Liver (tissue), 9 donors: ENCODE measurements around the gene SERINC5. TPM values are rescaled to one million over a fixed set of nuclear protein-coding genes. Genes with fewer than 3 reads are reported as not detected.

Experiments used
- DNase-seq: peaks from one replicate; pipeline ENCODE4 v3.0.0-alpha.2; 2017; ENCODE audit warnings: low spot score
- H3K27ac ChIP-seq, 2 donors: one replicate each; pipeline ENCODE4 v1.7.0; 2013; ENCODE audit warnings: inconsistent platforms in 2 of 2, low read length in 2 of 2, control low read depth in 1 of 2, low read depth in 1 of 2, mild to moderate bottlenecking in 1 of 2
- H3K27me3 ChIP-seq, 4 donors: one replicate each; pipeline versions ENCODE4 v1.6.1 to v1.7.0; 2013; ENCODE audit warnings: low read length in 3 of 4, inconsistent platforms in 1 of 4, mild to moderate bottlenecking in 1 of 4, moderate library complexity in 1 of 4; ENCODE audit not compliant: control insufficient read depth in 4 of 4, insufficient read depth in 4 of 4
- H3K36me3 ChIP-seq, 4 donors: one replicate each; pipeline versions ENCODE4 v1.6.1 to v1.7.0; 2013; ENCODE audit warnings: low read length in 3 of 4, mild to moderate bottlenecking in 3 of 4, low read depth in 1 of 4, moderate library complexity in 1 of 4; ENCODE audit not compliant: control insufficient read depth in 4 of 4, insufficient read depth in 3 of 4
- H3K4me1 ChIP-seq, 4 donors: one replicate each; pipeline versions ENCODE4 v1.6.1 to v1.7.0; 2013; ENCODE audit warnings: low read length in 3 of 4, mild to moderate bottlenecking in 3 of 4, moderate library complexity in 1 of 4; ENCODE audit not compliant: control insufficient read depth in 4 of 4, insufficient read depth in 4 of 4
- H3K4me3 ChIP-seq, 3 donors: one replicate each; pipeline versions ENCODE4 v1.6.1 to v1.7.0; 2013; ENCODE audit warnings: low read length in 3 of 3, control low read depth in 1 of 3, low read depth in 1 of 3, mild to moderate bottlenecking in 1 of 3
- H3K9ac ChIP-seq, 2 donors: one replicate each; pipeline ENCODE4 v1.7.0; 2013; ENCODE audit warnings: low read length in 2 of 2, mild to moderate bottlenecking in 2 of 2, moderate library complexity in 2 of 2, control low read depth in 1 of 2, low read depth in 1 of 2
- H3K9me3 ChIP-seq, 4 donors: one replicate each; pipeline versions ENCODE4 v1.6.1 to v1.7.0; 2013; ENCODE audit warnings: low read length in 3 of 4; ENCODE audit not compliant: control insufficient read depth in 4 of 4
- ATF3 ChIP-seq: IDR thresholded peaks from 2 replicates; pipeline ENCODE4 v1.6.1; 2016; ENCODE audit warnings: antibody characterized with exemption
- CTCF ChIP-seq: fragments of 150-350 bp; IDR thresholded peaks from 2 replicates; pipeline ENCODE4 v1.5.1; 2017; ENCODE audit warnings: improper control_type of control experiment, low read depth, low read length; ENCODE audit not compliant: missing input control
- EGR1 ChIP-seq, 2 donors: IDR thresholded peaks; 2 replicates each; pipeline ENCODE4 v1.6.1; 2016 to 2018; ENCODE audit warnings: antibody characterized with exemption in 2 of 2, low read depth in 2 of 2
- HNF4A ChIP-seq, 2 donors: conservative IDR thresholded peaks; 2 replicates each; pipeline ENCODE4 v1.6.1; 2016; ENCODE audit warnings: antibody characterized with exemption in 2 of 2, mild to moderate bottlenecking in 2 of 2
- HNF4G ChIP-seq: IDR thresholded peaks from 2 replicates; pipeline ENCODE4 v1.6.1; 2016; ENCODE audit warnings: antibody characterized with exemption
- JUND ChIP-seq, 2 donors: IDR thresholded peaks; 2 replicates each; pipeline ENCODE4 v1.6.1; 2016; ENCODE audit warnings: antibody characterized with exemption in 2 of 2
- MAX ChIP-seq: IDR thresholded peaks from 2 replicates; pipeline ENCODE4 v1.6.1; 2016; ENCODE audit warnings: antibody characterized with exemption
- NR2F2 ChIP-seq: IDR thresholded peaks from 2 replicates; pipeline ENCODE4 v1.6.1; 2016; ENCODE audit warnings: antibody characterized with exemption
- REST ChIP-seq: IDR thresholded peaks from 2 replicates; pipeline ENCODE4 v1.6.1; 2016; ENCODE audit warnings: antibody characterized with exemption, mild to moderate bottlenecking
- RXRA ChIP-seq, 2 donors: IDR thresholded peaks; 2 replicates each; pipeline ENCODE4 v1.6.1; 2017 to 2018; ENCODE audit warnings: antibody characterized with exemption in 2 of 2, mild to moderate bottlenecking in 1 of 2
- SP1 ChIP-seq: IDR thresholded peaks from 2 replicates; pipeline ENCODE4 v1.6.1; 2018; ENCODE audit warnings: antibody characterized with exemption, mild to moderate bottlenecking
- WGBS: extraction: QIAGEN DNeasy Blood & Tissue Kit; methylation state at CpG from one replicate; pipeline ENCODE4 v1.1.7; 2013; 5-methylcytosine and 5-hydroxymethylcytosine counted together
- polyA plus RNA-seq, 2 donors: library from polyadenylated mRNA; stranded (reverse) in 1 of 2; unstranded in 1 of 2; fragments of 200-250 nt in 1 of 2; fragments of >200 nt in 1 of 2; fragmentation: Nextera tagmentation in 1 of 2; extraction: Ambion mirVana in 1 of 2; gene quantifications; one replicate each; pipeline versions ENCODE4 v1.2.1 to v1.2.3, GENCODE V29; 2013 to 2015
- total RNA-seq, 2 donors: library from RNA; depleted of rRNA; stranded (reverse); fragments of >200 nt; gene quantifications; one replicate each; pipeline ENCODE4 v1.2.3, GENCODE V29; 2014
- donor health status: healthy.
- donor health status: healthy.
- donor health status: healthy.
- donor health status: healthy.
- donor health status: healthy.

The SERINC5 gene
- total and polyA plus RNA-seq, 4 donors, result 22.2 to 82.3 (median 32.0) TPM

GRCh38 chr5:80106916-80107315 lies 148.9 kb downstream of the SERINC5 start (continued):
- TF ChIP-seq REST, result no peak
- TF ChIP-seq JUND (IDR thresholded peaks at IDR 0.05), result no peak
- TF ChIP-seq HNF4G, result no peak
- TF ChIP-seq NR2F2, result no peak
- no peak for TF ChIP-seq EGR1 (IDR thresholded peaks at IDR 0.05; ENCODE audit: low read depth in 2 of 2)
- TF ChIP-seq ATF3, result no peak
- no peak for TF ChIP-seq MAX

GRCh38 chr5:80105698-80106439 lies 150.0 kb downstream of the SERINC5 start:
- TF ChIP-seq REST (no peak), RXRA (IDR thresholded peaks at IDR 0.05) (peak; percentile 14 to 47)
- Histone ChIP-seq H3K4me1 (no peaks in the 10 kb centered on the region), H3K27ac (no peak overlapping the region), H3K9me3 (no peaks in the 10 kb centered on the region), H3K4me3 (no peak overlapping the region), H3K36me3 (no peaks in the 10 kb centered on the region), H3K9ac (no peak overlapping the region), H3K27me3 (no peaks in the 10 kb centered on the region)
- 88% methylated on average over 7 of the region's 7 CpGs for WGBS
- DNase-seq, result peak; percentile 45

- H3K27me3 ChIP-seq, result no peaks in the 10 kb centered on the region
- no peak overlapping the region for H3K4me3 ChIP-seq
- no peak for DNase-seq
- no peak overlapping the region for H3K27ac ChIP-seq
- no peaks in the 10 kb centered on the region for H3K36me3 ChIP-seq
- no peak for TF ChIP-seq NR2F2
- TF ChIP-seq HNF4A (conservative IDR thresholded peaks at IDR 0.05), result no peak
- TF ChIP-seq EGR1 (IDR thresholded peaks at IDR 0.05; ENCODE audit: low read depth in 2 of 2), result no peak
- TF ChIP-seq SP1, result no peak
- no peak for TF ChIP-seq MAX
- no peak for TF ChIP-seq REST
- no peak for TF ChIP-seq RXRA (IDR thresholded peaks at IDR 0.05)
- no peak for TF ChIP-seq CTCF
- WGBS, result 93% methylated on average over 6 of the region's 6 CpGs
- H3K9ac ChIP-seq, result no peak overlapping the region
- H3K4me1 ChIP-seq, result no peaks in the 10 kb centered on the region
- no peaks in the 10 kb centered on the region for H3K9me3 ChIP-seq
These were observed 152.5 kb downstream of the SERINC5 start for GRCh38 chr5:80103371-80103770.
